RPMI7951 (cell line): ENCODE data around the gene BTK. TPM values are rescaled to one million over a fixed set of nuclear protein-coding genes. Genes with fewer than 3 reads are reported as not detected.

Source experiments
- DNase-seq: peaks from one replicate; pipeline ENCODE4 v3.0.0-alpha.2; 2012; ENCODE audit warnings: low read depth
- total RNA-seq: library from RNA; depleted of rRNA; stranded (reverse); fragments of >200 nt; shearing (Covaris generic); gene quantifications from 2 replicates; pipeline ENCODE4 v1.2.3, GENCODE V29; 2014; rRNA removed

Gene BTK
- not detected in 2 replicates for total RNA-seq

DNA sequence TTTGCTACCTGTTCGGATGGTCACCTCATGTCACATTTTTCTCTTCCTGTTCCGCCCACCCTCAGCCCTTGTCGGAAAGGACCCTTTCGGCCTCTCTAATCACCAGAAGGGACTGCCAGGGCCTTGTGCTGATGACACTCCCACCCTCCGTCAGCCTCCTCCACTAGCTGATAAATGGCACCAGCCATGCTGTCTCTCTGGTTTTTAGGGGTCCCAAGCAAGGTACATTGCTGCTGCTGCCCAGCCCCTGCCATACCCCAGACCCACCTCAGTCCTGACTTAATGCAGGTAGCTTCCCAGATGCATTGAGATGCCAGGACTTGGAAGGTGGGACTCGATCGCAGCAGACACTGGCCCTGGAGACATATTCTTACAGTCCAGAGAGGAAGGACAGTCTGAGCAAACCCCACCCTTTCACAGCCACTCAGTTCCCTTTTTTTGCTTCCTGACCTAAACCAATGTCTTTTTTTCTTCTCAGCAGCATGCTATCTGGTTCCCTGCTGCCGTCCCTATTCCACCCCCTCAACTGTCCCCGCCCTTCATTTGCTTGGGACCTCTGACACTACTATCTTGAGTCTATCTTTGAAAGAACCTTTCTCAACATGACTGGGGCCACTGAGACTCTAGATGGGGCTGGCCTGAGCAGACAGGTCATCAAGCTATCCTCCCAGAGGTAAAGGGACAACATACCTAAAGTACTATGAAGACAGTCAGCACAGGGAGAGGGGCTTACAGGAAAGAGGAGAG lies at the start of gene BTK:
TSS of gene BTK (minus strand) at position 397 of the 747 bp plus-strand sequence. CDS start 10,907 bp downstream, outside the sequence.
- DNase-seq = no peak

- DNase-seq = peak; percentile 63
Observed at GRCh38 chrX:101430457-101431078, 44.6 kb upstream of the BTK start.

DNA sequence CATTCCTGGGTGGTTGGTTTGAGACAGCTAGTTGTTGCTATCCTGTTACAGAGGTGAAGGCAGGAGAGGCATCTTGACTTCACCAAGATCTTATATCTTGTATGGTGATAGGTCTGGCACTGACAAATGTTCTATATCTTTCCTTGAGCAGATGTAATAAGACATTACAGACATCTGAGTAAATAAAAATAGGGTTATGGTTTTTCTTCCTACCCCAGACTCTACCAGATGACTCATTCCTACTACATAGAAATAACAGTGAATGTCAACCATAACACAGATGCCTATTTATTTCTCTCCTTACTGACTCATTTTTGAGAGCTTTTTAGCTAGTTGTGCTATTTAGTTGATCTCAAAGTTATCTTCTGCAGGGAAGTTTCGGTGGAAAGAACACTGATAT lies 43.9 kb upstream of the BTK start:
- DNase-seq = peak; percentile 47

GRCh38 chrX:101427954-101428353 lies 42.0 kb upstream of the BTK start:
- DNase-seq = no peak

DNA sequence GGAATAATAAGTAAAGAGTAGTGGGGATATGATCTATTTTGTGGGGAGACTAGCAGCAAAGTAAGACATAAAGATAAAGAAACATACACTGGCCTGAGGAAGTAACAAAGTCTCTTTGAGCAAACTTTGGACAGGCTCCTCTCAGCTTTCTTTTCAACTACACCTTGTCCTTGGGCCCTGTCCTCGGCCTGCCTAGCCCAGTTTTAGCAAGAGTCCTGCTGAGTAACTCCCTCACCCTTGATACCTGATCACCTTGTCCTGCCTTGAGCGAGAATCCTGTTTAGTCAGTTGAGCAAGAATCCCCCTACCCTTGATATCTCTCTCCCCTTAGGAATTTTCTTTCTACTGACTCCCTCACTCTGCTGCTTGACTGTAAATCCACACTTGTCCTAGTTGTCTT lies 33.5 kb upstream of the BTK start:
- no peak for DNase-seq

DNA sequence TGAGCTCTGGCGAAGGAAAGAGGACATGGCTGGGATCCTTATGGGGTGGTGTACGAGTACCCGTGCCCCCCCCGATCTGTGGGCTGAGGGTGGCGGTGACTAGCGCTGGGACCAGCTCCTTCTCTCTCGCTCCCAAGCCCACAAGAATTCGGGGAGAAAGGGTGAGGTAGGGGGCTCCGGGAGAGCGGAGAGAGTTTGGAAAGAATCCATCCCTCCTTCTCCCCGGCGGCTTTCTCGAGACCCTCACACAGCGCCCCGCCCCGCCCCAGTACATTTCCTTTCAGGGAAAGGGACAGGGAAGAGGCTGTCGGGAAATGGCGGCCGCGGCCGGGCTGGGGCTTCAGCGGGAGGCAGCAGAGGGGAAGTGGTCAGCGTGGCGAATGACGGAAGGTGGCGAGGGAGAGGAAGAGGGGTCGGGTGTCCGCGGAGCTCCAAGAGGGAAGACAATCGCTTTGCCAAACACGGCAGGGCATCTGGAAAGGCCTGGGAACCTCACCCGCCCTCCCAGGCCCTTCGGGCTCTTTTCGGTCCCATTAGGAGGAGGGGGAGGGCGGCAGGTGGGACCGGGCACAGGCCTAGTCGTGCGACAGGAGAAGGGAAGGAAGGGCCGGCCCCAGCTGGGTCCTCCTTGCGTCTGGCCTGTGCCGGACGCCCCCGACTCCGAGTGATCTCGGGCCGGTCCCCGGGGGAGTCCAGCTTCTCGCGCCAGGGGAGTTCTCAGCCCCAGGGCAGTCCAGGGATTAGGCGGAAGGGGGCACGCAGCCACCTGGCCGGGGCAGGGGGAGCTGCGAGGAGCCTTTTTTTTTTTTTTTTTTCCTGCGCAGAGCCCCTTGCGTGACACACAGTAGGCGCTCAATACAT lies 32.2 kb upstream of the BTK start:
- peak; percentile 37 for DNase-seq

DNA sequence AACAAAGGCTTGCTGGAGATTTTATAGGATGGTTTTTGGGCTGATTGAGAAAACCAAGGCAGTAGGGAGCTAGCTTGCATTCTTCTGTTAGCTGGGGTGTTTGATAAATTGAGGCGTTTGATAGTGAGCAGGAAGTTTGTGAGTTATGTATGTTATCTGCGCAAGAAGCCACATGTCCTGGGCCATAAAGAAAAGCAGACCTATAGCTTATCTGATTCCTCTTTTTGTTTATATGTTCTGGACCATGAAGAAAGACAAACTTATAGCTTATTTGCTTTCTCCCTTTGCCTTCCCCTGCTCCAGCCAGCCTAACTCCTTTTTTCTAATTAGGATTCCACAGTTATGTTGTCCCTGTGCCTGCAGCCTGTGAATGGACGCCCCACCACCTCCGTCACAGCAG lies 31.2 kb upstream of the BTK start:
- DNase-seq = no peak

DNA sequence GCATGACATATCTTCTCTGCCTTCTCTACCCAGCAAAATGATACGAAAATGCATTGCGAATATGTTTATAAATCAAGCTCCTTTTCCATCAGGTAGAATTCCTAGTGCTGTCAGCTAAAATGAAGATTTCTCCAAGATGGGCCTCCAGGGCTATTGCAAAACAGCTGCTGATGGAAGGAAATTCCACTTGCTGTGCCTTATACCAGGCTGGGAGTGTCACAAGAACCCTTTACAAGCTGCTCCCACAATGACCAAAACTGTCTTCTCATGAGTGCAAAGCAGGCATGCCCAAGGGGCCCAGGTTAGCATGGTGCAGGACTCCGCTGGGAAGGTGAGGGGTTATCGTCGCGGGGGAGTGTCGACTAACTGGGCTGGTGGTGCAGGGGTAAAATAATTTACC lies 30.7 kb upstream of the BTK start:
- DNase-seq = no peak

- peak; percentile 61 for DNase-seq
Observed at GRCh38 chrX:101415180-101416145, 29.5 kb upstream of the BTK start.

- no peak for DNase-seq
Observed at GRCh38 chrX:101411984-101412383, 26.0 kb upstream of the BTK start.

DNA sequence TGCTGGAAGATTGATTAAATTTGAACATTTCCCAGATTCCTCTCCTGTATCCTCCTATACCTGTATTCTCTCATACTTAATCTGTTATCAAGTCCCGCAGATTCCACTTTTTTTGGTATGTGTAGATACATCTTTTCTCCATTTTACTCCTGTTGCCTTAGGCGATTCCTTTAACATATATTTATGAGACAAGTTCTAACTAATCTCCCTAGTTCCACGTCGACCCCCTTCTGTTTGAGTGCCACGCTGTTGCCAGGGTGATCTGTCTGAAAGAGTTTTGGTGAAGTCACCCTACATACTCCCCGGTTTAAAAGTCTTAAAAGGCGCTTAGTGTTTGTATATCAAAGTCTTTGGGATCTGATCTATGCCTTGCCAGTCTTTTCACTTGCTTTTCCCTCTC lies 24.5 kb upstream of the BTK start:
- no peak for DNase-seq

DNA sequence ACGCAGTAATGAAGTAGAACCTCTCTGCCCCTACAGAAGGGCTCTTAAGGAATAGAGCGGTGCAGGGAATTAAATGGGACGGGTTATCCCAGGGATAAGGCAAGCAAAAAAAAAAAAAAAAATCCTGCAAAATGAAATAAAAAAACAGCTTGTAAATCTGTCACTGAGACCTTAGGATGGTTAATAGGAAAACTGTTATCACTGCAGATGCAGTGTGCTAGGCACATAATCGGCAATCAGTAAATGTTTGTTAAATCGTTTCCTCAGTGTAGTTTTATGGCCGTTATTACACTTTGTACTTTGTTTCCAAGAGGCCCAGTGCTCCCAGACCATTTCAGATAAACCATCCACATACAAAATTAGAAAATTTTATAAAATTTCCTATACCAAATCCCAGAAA lies 23.1 kb upstream of the BTK start:
- DNase-seq = no peak

GRCh38 chrX:101408532-101408841 lies 22.5 kb upstream of the BTK start:
- DNase-seq = no peak

- DNase-seq = peak; percentile 97
Observed at GRCh38 chrX:101407748-101408531, 21.9 kb upstream of the BTK start, which contains the start of the genes GLA and HNRNPH2. Gene GLA, minus strand, starts transcription at chrX:101407925. Its CDS starts 22 bp downstream, at chrX:101407903. Gene HNRNPH2, plus strand, starts transcription at chrX:101408222. Its CDS starts 3,767 bp downstream, at chrX:101411989.

- DNase-seq = no peak
Observed at GRCh38 chrX:101407167-101407747, 21.3 kb upstream of the BTK start.

DNA sequence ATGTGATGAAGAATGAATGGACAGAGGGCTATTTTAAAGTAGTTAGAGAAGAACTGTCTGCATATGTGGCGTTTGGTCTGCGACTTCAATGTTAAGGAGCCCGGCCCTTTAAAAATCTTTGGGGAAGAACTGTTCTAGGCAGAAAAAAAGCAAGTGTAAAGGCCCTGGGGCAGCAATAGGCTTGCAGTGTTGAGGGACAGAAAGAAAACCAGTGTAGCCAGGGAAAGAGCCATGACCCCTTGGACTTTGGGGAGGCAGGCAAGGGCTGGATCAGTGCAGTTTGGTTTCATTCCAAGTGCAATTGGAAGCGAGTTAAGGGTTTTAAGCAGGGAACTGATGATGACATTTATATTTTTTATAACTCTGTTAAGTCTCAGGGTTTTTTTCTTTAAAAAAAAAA lies 13.8 kb upstream of the BTK start:
- no peak for DNase-seq

DNA sequence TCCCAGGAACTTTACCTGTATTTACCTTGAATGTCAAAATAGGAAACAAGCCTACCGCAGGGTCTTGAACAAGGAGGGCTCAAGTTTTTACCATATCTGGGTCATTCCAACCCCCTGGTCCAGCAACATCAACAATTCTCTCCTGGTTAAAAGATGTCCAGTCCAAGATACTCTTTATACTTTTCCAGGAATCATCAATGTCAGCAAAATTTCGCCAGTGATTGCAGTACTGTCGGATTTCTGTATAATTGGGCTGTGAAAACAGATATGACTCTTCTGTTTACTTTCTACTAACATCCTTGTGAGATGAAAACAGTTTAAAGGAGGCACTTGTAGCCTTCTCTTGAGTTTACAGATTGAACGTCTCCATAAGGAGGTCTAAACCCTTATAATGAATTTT lies 12.7 kb upstream of the BTK start:
- DNase-seq = no peak

- no peak for DNase-seq
Observed at GRCh38 chrX:101397779-101398178, 11.8 kb upstream of the BTK start.

DNA sequence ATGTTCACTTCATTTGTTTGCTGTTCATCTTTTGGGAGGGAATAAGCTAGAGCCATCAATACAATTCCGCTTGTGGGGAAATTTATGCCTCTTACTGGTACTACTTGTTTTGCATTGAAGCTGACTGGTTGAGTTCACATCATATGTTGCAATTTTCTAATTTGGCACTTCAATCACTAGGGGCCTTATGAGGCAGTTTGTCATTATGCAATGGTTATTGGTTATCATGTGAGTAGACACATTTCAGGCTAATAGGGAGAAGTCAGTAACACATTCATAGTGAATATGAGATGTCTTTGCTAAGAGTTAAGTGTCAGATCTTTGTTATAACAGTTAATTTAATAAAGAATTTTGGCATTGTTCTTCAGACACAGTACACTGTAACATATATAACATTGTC lies 9.8 kb upstream of the BTK start:
- DNase-seq = no peak

DNA sequence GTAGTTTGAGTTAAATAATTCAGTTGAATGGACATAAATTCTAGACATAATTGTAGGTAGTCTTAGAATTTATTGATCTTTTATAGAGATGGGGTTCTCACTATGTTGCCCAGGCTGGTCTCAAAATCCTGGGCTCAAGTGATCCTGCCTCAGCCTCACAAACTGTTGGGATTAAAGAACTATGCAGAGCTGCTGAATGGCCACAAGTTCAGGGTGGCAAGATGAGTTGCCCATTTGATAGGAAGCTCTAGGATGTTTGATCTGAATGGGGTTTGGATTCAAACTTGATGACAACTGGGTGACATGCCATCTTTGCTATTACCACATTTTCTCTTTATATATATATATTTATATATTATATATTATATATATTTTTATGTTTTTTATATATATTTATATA lies 8.4 kb upstream of the BTK start:
- no peak for DNase-seq
